ENCODE measurements around the gene IDH3G. TPM values are rescaled to one million over a fixed set of nuclear protein-coding genes. Genes with fewer than 3 reads are reported as not detected.

The IDH3G gene
- total and polyA plus RNA-seq, 8 donors = 31.0 to 186 (median 54.2) TPM

GRCh38 chrX:153766098-153766817 is 27.9 kb downstream of the IDH3G start:
- 27 to 62% (median 39%) methylated on average over 18 to 21 of the region's 21 CpGs for WGBS, 5 donors
- Histone ChIP-seq H3K27me3 (peaks cover 0 to 3% (median 0%) of the 10 kb centered on the region in 3 donors), H3K27ac (peak overlapping the region; percentile 17 to 76 (median 47)), H3K4me1 (peaks cover 0 to 34% (median 26%) of the 10 kb centered on the region in 4 donors), H3K9me3 (no peaks in the 10 kb centered on the region), H3K4me3 (peak overlapping the region; percentile 17 to 34 (median 30)), H3K36me3 (peaks cover 0 to 14% (median 2%) of the 10 kb centered on the region in 4 donors)
- intact Hi-C loops (cut with DNase I; ENCODE audit: low total_unique reads) = no loop called here
- TF ChIP-seq EP300 (IDR thresholded peaks at IDR 0.05) (no peak), POLR2AphosphoS5 (IDR thresholded peaks at IDR 0.05) (no peak), CTCF (IDR thresholded peaks at IDR 0.05) (no peak), POLR2A (IDR thresholded peaks at IDR 0.05) (no peak)
- DNase-seq = peak in 1 of 2 donors; percentile 80

GRCh38 chrX:153765138-153766079 is 28.8 kb downstream of the IDH3G start:
- WGBS, 5 donors = 9 to 58% (median 27%) methylated on average over 8 to 27 of the region's 27 CpGs
- Histone ChIP-seq H3K36me3 (peaks cover 0 to 6% (median 0%) of the 10 kb centered on the region in 4 donors), H3K27ac (peak overlapping the region; percentile 17 to 76 (median 47)), H3K4me3 (peak overlapping the region; percentile 17 to 34 (median 31)), H3K9me3 (no peaks in the 10 kb centered on the region), H3K27me3 (peaks cover 0 to 3% (median 0%) of the 10 kb centered on the region in 3 donors), H3K4me1 (peaks cover 0 to 34% (median 26%) of the 10 kb centered on the region in 4 donors)
- intact Hi-C loops (cut with DNase I; ENCODE audit: low total_unique reads) = no loop called here
- peak in 1 of 2 donors; percentile 67 for DNase-seq
- TF ChIP-seq EP300 (IDR thresholded peaks at IDR 0.05) (no peak), POLR2AphosphoS5 (IDR thresholded peaks at IDR 0.05) (no peak), CTCF (IDR thresholded peaks at IDR 0.05) (no peak), POLR2A (IDR thresholded peaks at IDR 0.05) (no peak)

- Histone ChIP-seq H3K36me3 (no peaks in the 10 kb centered on the region), H3K27me3 (peaks cover 0 to 3% (median 0%) of the 10 kb centered on the region in 3 donors), H3K4me3 (peak overlapping the region; percentile 17 to 34 (median 31)), H3K4me1 (peaks cover 0 to 34% (median 26%) of the 10 kb centered on the region in 4 donors), H3K9me3 (no peaks in the 10 kb centered on the region), H3K27ac (peak overlapping the region in 3 of 5 donors; percentile 20 to 76 (median 72))
- WGBS, 5 donors = 46 to 62% (median 53%) methylated on average over 4 to 7 of the region's 7 CpGs; no CpG with 5 or more reads in 1 of the 5 donors
- intact Hi-C loops (cut with DNase I; ENCODE audit: low total_unique reads) = loop anchor here (5.0 kb wide), 1 partner anchor 188 kb away; no protein-coding TSS in a partner anchor
- TF ChIP-seq POLR2A (IDR thresholded peaks at IDR 0.05) (no peak), EP300 (IDR thresholded peaks at IDR 0.05) (no peak)
- DNase-seq = no peak
Observed at GRCh38 chrX:153764786-153765137, 29.4 kb downstream of the IDH3G start.

GRCh38 chrX:153763989-153764755 is 30.0 kb downstream of the IDH3G start, which contains the start of gene PLXNB3:
Gene PLXNB3, plus strand, starts transcription at chrX:153764249. Its CDS starts 1,287 bp downstream, at chrX:153765536.
- WGBS, 5 donors = 0 to 30% (median 9%) methylated on average over 6 to 26 of the region's 26 CpGs
- H3K9me3 ChIP-seq = no peaks in the 10 kb centered on the region
- H3K36me3 ChIP-seq = no peaks in the 10 kb centered on the region
- peak; percentile 88 to 89 for DNase-seq
- H3K4me3 ChIP-seq = peak within 1 kb of the TSS; percentile 17 to 34 (median 31)
- intact Hi-C loops (cut with DNase I; ENCODE audit: low total_unique reads) = loop anchor here (5.0 kb wide), 1 partner anchor 188 kb away; no protein-coding TSS in a partner anchor
- peak within 1 kb of the TSS in 3 of 5 donors; percentile 20 to 76 (median 72) for H3K27ac ChIP-seq
- TF ChIP-seq POLR2AphosphoS5 (IDR thresholded peaks at IDR 0.05) = peak in 1 of 3 donors; percentile 68
- TF ChIP-seq EP300 (IDR thresholded peaks at IDR 0.05) = no peak
- TF ChIP-seq POLR2A (IDR thresholded peaks at IDR 0.05) = no peak
- TF ChIP-seq CTCF (IDR thresholded peaks at IDR 0.05) = peak in 5 of 7 experiments; percentile 53 to 90 (median 72)
- peaks cover 0 to 34% (median 26%) of the 10 kb centered on the region in 4 donors for H3K4me1 ChIP-seq
- peaks cover 0 to 3% (median 0%) of the 10 kb centered on the region in 3 donors for H3K27me3 ChIP-seq
